ENCODE data around the gene SULT4A1.

Gene SULT4A1

DNA sequence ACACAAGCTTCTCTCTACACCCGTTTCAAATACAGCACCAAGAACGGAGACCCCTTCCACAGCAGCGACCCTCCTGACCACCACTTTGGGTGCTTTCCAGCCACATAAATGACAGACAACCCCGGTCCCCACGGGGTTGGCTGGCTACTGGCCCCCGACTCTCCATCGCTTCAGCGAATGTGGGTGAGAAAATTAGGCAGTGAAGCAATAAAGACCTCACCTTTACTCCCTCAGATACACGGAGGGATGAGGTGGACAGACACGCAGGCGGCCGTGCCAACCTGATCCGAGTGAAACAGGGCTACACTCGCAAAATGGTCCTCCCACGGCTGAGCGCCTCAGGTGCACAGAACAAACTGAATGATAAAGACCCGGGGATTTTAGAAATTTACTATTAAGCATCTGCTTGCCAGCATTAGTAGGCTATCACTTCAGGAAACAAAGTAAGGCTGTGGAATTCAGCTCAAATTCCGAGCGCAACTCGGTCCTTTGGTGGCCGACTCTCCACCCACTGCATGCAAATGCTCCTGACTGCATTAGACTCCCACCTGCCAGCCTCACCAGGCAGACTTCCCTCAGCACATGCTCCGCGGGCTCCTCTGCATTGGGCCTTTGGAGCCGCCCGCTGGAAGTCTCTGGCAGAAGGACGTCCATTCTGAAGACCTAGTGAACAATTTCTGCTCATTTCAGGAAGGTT, 37.4 kb downstream of the SULT4A1 start:
- DNase-seq (ENCODE audit: low read depth in 1 of 2, low spot score in 1 of 2), result no peak

DNA sequence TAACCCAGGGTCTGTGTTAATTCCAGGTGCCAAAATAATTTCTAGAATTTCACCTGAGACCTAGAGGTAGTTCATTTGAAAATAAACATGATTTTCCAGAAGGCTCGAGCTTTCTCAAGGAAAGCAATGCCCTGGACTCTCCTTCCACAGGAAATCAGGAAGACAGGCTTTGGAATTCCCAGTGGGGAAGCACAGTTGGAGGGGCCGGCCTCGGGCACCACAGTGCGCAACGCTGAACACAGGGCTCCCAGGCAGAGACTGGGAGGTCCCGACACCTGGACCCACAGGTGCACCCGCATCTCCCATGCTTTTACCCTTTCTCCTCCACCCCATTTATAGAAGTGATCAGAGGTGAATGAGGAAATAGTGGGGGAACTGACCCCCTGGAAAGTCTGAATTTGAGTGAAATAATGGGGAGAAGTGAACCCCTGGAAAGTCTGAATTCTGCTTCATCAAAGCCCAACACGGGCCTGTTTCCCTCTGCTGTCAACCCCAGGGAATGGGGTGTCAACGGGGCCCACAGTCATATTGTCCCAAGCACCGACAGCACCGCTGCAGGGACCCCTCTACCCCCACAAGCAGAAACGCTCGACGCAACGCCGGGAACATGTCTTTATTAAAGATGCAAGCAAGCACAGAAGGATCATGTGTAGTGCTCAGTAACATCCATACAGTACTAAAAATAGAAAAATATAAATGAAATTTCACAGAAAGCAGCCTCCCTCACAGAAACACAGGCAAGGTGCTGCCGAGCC, 38.2 kb downstream of the SULT4A1 start:
- Histone ChIP-seq H3K27ac (replicated peaks) (no peak overlapping the region), H3K4me3 (replicated peaks; ENCODE audit: insufficient read depth, low read length) (no peak overlapping the region), H3K27me3 (ENCODE audit: insufficient read depth, poor library complexity, severe bottlenecking) (no peaks in the 10 kb centered on the region)
- no peak for DNase-seq (ENCODE audit: low read depth in 1 of 2, low spot score in 1 of 2)
- no peak for TF ChIP-seq POLR2AphosphoS5 (IDR thresholded peaks at IDR 0.05; ENCODE audit: low read depth)
- TF ChIP-seq GABPA (IDR thresholded peaks at IDR 0.05; ENCODE audit: low read depth), result no peak
- TF ChIP-seq SPI1 (IDR thresholded peaks at IDR 0.05; ENCODE audit: borderline replicate concordance, low read depth), result no peak
- TF ChIP-seq, protein P1, sequence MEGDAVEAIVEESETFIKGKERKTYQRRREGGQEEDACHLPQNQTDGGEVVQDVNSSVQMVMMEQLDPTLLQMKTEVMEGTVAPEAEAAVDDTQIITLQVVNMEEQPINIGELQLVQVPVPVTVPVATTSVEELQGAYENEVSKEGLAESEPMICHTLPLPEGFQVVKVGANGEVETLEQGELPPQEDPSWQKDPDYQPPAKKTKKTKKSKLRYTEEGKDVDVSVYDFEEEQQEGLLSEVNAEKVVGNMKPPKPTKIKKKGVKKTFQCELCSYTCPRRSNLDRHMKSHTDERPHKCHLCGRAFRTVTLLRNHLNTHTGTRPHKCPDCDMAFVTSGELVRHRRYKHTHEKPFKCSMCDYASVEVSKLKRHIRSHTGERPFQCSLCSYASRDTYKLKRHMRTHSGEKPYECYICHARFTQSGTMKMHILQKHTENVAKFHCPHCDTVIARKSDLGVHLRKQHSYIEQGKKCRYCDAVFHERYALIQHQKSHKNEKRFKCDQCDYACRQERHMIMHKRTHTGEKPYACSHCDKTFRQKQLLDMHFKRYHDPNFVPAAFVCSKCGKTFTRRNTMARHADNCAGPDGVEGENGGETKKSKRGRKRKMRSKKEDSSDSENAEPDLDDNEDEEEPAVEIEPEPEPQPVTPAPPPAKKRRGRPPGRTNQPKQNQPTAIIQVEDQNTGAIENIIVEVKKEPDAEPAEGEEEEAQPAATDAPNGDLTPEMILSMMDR (IDR thresholded peaks at IDR 0.05; ENCODE audit: insufficient read depth, low read length), result no peak
- TF ChIP-seq, protein P2, sequence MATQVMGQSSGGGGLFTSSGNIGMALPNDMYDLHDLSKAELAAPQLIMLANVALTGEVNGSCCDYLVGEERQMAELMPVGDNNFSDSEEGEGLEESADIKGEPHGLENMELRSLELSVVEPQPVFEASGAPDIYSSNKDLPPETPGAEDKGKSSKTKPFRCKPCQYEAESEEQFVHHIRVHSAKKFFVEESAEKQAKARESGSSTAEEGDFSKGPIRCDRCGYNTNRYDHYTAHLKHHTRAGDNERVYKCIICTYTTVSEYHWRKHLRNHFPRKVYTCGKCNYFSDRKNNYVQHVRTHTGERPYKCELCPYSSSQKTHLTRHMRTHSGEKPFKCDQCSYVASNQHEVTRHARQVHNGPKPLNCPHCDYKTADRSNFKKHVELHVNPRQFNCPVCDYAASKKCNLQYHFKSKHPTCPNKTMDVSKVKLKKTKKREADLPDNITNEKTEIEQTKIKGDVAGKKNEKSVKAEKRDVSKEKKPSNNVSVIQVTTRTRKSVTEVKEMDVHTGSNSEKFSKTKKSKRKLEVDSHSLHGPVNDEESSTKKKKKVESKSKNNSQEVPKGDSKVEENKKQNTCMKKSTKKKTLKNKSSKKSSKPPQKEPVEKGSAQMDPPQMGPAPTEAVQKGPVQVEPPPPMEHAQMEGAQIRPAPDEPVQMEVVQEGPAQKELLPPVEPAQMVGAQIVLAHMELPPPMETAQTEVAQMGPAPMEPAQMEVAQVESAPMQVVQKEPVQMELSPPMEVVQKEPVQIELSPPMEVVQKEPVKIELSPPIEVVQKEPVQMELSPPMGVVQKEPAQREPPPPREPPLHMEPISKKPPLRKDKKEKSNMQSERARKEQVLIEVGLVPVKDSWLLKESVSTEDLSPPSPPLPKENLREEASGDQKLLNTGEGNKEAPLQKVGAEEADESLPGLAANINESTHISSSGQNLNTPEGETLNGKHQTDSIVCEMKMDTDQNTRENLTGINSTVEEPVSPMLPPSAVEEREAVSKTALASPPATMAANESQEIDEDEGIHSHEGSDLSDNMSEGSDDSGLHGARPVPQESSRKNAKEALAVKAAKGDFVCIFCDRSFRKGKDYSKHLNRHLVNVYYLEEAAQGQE (IDR thresholded peaks at IDR 0.05; ENCODE audit: insufficient replicate concordance, low read depth), result no peak

More for the DNA sequence above, 37.4 kb downstream of the SULT4A1 start:
- Histone ChIP-seq H3K4me3 (replicated peaks; ENCODE audit: insufficient read depth, low read length) (no peak overlapping the region), H3K27me3 (ENCODE audit: insufficient read depth, poor library complexity, severe bottlenecking) (no peaks in the 10 kb centered on the region), H3K27ac (replicated peaks) (no peak overlapping the region)
- no peak for TF ChIP-seq POLR2AphosphoS5 (IDR thresholded peaks at IDR 0.05; ENCODE audit: low read depth)
- TF ChIP-seq GABPA (IDR thresholded peaks at IDR 0.05; ENCODE audit: low read depth), result no peak
- TF ChIP-seq SPI1 (IDR thresholded peaks at IDR 0.05; ENCODE audit: borderline replicate concordance, low read depth), result no peak
- TF ChIP-seq, protein P1 (IDR thresholded peaks at IDR 0.05; ENCODE audit: insufficient read depth, low read length), result no peak
- TF ChIP-seq, protein P2 (IDR thresholded peaks at IDR 0.05; ENCODE audit: insufficient replicate concordance, low read depth), result no peak

DNA sequence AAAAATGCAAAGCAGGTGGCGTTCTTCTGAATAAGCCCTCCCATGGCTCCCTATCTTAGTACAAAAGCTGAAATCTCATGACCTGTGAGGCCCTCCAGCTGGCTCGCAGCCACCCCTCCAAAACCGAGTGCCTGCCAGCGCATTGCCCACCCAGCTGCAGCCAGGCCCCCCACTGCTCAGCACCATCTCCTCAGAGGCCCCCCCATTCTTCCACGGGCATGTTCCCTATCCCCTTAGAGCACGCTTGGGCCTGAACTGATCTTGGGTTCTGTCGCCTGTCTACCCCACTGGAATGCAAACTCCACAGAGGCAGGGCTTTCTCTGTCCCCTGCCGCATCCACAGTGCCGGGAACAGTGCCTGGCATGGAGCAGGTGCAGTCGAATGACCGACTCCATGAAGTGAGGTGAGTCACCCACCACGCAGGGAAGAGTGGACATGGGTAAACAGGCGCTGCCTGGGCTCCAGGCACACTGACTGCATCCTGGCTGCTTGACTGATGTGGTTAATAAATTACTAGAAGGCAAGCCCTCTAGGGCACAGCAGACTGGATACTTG, 38.9 kb downstream of the SULT4A1 start:
- Histone ChIP-seq H3K27me3 (ENCODE audit: insufficient read depth, poor library complexity, severe bottlenecking) (peaks cover 2% of the 10 kb centered on the region), H3K27ac (replicated peaks) (no peak overlapping the region)

More for the DNA sequence above, 38.9 kb downstream of the SULT4A1 start:
- TF ChIP-seq SPI1 (IDR thresholded peaks at IDR 0.05; ENCODE audit: borderline replicate concordance, low read depth), result no peak
- TF ChIP-seq, protein P2 (IDR thresholded peaks at IDR 0.05; ENCODE audit: insufficient replicate concordance, low read depth), result no peak
- TF ChIP-seq, protein P1 (IDR thresholded peaks at IDR 0.05; ENCODE audit: insufficient read depth, low read length), result no peak
- no peak for TF ChIP-seq GABPA (IDR thresholded peaks at IDR 0.05; ENCODE audit: low read depth)
- no peak for TF ChIP-seq POLR2AphosphoS5 (IDR thresholded peaks at IDR 0.05; ENCODE audit: low read depth)
- no peak overlapping the region for H3K4me3 ChIP-seq (replicated peaks; ENCODE audit: insufficient read depth, low read length)
- no peak for DNase-seq (ENCODE audit: low read depth in 1 of 2, low spot score in 1 of 2)
